Head of caudate nucleus (tissue), 42 donors: ENCODE data around the gene OCEL1.

ENCODE experiments used
- DNase-seq, 42 donors: peaks; one replicate each; pipeline versions ENCODE4 v3.0.0 to v3.0.0-alpha.2; 2020 to 2021; ENCODE audit warnings: mixed read lengths in 7 of 42
- intact Hi-C: fragments of 100-400 bp; cut with DNase I; formaldehyde crosslinking; loops from one replicate; pipeline ENCODE4 v1.15.0; 2022

OCEL1 gene

GRCh38 chr19:17206736-17207581, 19.1 kb upstream of the OCEL1 start:
- no peak for DNase-seq
- intact Hi-C loops = no loop called here

- intact Hi-C loops = no loop called here
- peak in 3 of 42 donors; percentile 20 to 33 (median 28) for DNase-seq
Measured at GRCh38 chr19:17209126-17210036, 16.6 kb upstream of the OCEL1 start.

- no peak for DNase-seq
- intact Hi-C loops = no loop called here
Measured at GRCh38 chr19:17210296-17210695, 15.7 kb upstream of the OCEL1 start.

GRCh38 chr19:17211547-17212446, 14.2 kb upstream of the OCEL1 start:
- intact Hi-C loops = no loop called here
- no peak for DNase-seq

GRCh38 chr19:17213334-17213733, 12.7 kb upstream of the OCEL1 start:
- DNase-seq = no peak
- intact Hi-C loops = no loop called here

GRCh38 chr19:17214508-17215126, 11.4 kb upstream of the OCEL1 start:
- intact Hi-C loops = no loop called here
- DNase-seq = peak in 20 of 42 donors; percentile 22 to 60 (median 32)

- DNase-seq = peak; percentile 84 to 96 (median 91)
- intact Hi-C loops = no loop called here
Measured at GRCh38 chr19:17215127-17215971, 10.7 kb upstream of the OCEL1 start, which contains the start of gene USE1. Gene USE1 (plus strand): TSS chr19:17215357. CDS start chr19:17215406, 49 bp downstream.

- intact Hi-C loops = no loop called here
- DNase-seq = no peak
Measured at GRCh38 chr19:17216058-17216670, 9.9 kb upstream of the OCEL1 start.

- intact Hi-C loops = no loop called here
- no peak for DNase-seq
Measured at GRCh38 chr19:17219286-17219685, 6.7 kb upstream of the OCEL1 start.

GRCh38 chr19:17220207-17220758, 5.7 kb upstream of the OCEL1 start:
- intact Hi-C loops = no loop called here
- DNase-seq = peak in 29 of 42 donors; percentile 26 to 85 (median 55)

- intact Hi-C loops = loop anchor here (5.0 kb wide), 1 partner anchor 42 kb away; the partner anchor contains the start of gene BABAM1
- no peak for DNase-seq
Measured at GRCh38 chr19:17225053-17225452, 973 bp upstream of the OCEL1 start.

GRCh38 chr19:17227798-17228367, 1.9 kb downstream of the OCEL1 start:
- intact Hi-C loops = loop anchor here (5.0 kb wide), 1 partner anchor 39 kb away; the partner anchor contains the start of gene BABAM1
- DNase-seq = no peak

GRCh38 chr19:17229890-17230289, 3.9 kb downstream of the OCEL1 start:
- DNase-seq = no peak
- intact Hi-C loops = loop anchor here (5.0 to 10.0 kb wide), 2 partner anchors 37 to 165 kb away; partner anchors contain the start of gene BABAM1

GRCh38 chr19:17232258-17232657, 6.2 kb downstream of the OCEL1 start:
- intact Hi-C loops = loop anchor here (10.0 kb wide), 1 partner anchor 167 kb away; no protein-coding TSS in a partner anchor
- no peak for DNase-seq

GRCh38 chr19:17234911-17235299, 8.9 kb downstream of the OCEL1 start:
- intact Hi-C loops = loop anchor here (10.0 kb wide), 1 partner anchor 170 kb away; no protein-coding TSS in a partner anchor
- DNase-seq = peak in 36 of 42 donors; percentile 23 to 80 (median 56)
